Ishikawa (cell line): ENCODE data around the gene EVA1B.

Experiments
- CEBPB ChIP-seq: IDR thresholded peaks from 2 replicates; pipeline ENCODE4 v1.6.1; 2012
- CREB1 ChIP-seq: IDR thresholded peaks from 2 replicates; pipeline ENCODE4 v1.6.1; 2012; ENCODE audit warnings: low read depth
- EGR1 ChIP-seq: IDR thresholded peaks from 2 replicates; pipeline ENCODE4 v1.6.1; 2012
- EP300 ChIP-seq: IDR thresholded peaks from 2 replicates; pipeline ENCODE4 v1.6.1; 2012; ENCODE audit warnings: borderline replicate concordance
- FOXM1 ChIP-seq: IDR thresholded peaks from 2 replicates; pipeline ENCODE4 v1.6.1; 2012; ENCODE audit warnings: low read depth, borderline replicate concordance
- MAX ChIP-seq: IDR thresholded peaks from 2 replicates; pipeline ENCODE4 v1.6.1; 2012
- NFIC ChIP-seq: IDR thresholded peaks from 2 replicates; pipeline ENCODE4 v1.6.1; 2012
- RAD21 ChIP-seq: IDR thresholded peaks from 2 replicates; pipeline ENCODE4 v1.6.1; 2012; ENCODE audit warnings: low read depth
- TAF1 ChIP-seq: IDR thresholded peaks from 2 replicates; pipeline ENCODE4 v1.6.1; 2012; ENCODE audit warnings: low read depth, mild to moderate bottlenecking
- TCF12 ChIP-seq: IDR thresholded peaks from 2 replicates; pipeline ENCODE4 v1.6.1; 2012; ENCODE audit warnings: low read depth
- TEAD4 ChIP-seq: IDR thresholded peaks from 2 replicates; pipeline ENCODE4 v1.6.1; 2012
- YY1 ChIP-seq: IDR thresholded peaks from 2 replicates; pipeline ENCODE4 v1.6.1; 2012; ENCODE audit warnings: low read depth
- ZBTB7A ChIP-seq: IDR thresholded peaks from 2 replicates; pipeline ENCODE4 v1.6.1; 2012; ENCODE audit warnings: low read depth
- TF ChIP-seq, protein P1 (sequence below): IDR thresholded peaks from 2 replicates; pipeline ENCODE4 v1.6.1; 2012
- TF ChIP-seq, protein P2 (sequence below): IDR thresholded peaks from 2 replicates; pipeline ENCODE4 v1.6.1; 2012; ENCODE audit warnings: low read depth, mild to moderate bottlenecking

EVA1B gene

GRCh38 chr1:36321119-36321951 is 2.1 kb downstream of the EVA1B start:
- TF ChIP-seq TEAD4 (peak; percentile 72), TAF1 (no peak), FOXM1 (no peak), EP300 (0 out of 2 replicates have a peak, but pooled peaks have one; percentile 14), TCF12 (peak; percentile 81), EGR1 (peak; percentile 59; the same call in 1 of the 2 replicates), MAX (peak; percentile 90)

DNA sequence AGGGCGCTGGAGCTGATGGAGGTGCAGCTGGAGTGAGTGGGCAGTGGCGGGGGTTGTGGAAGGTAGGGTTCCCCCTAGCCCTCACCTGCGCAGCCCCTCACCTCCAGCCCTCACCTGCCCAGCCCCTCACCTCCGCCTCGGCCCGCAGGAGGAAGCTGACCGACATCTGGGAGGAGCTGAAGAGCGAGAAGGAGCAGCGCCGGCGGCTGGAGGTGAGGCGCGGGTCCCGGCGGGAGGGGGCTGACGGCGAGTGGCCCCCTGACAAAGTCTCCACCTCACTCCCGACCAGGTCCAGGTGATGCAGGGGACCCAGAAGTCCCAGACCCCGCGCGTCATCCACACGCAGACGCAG is 2.7 kb downstream of the EVA1B start:
- TF ChIP-seq MAX (no peak), YY1 (no peak), EP300 (no peak), EGR1 (no peak), TAF1 (no peak), TCF12 (no peak), CEBPB (no peak), CREB1 (no peak), ZBTB7A (no peak), RAD21 (no peak), NFIC (no peak), TEAD4 (no peak), FOXM1 (no peak)
- TF ChIP-seq, protein P1, sequence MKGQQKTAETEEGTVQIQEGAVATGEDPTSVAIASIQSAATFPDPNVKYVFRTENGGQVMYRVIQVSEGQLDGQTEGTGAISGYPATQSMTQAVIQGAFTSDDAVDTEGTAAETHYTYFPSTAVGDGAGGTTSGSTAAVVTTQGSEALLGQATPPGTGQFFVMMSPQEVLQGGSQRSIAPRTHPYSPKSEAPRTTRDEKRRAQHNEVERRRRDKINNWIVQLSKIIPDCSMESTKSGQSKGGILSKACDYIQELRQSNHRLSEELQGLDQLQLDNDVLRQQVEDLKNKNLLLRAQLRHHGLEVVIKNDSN: no peak
- TF ChIP-seq, protein P2, sequence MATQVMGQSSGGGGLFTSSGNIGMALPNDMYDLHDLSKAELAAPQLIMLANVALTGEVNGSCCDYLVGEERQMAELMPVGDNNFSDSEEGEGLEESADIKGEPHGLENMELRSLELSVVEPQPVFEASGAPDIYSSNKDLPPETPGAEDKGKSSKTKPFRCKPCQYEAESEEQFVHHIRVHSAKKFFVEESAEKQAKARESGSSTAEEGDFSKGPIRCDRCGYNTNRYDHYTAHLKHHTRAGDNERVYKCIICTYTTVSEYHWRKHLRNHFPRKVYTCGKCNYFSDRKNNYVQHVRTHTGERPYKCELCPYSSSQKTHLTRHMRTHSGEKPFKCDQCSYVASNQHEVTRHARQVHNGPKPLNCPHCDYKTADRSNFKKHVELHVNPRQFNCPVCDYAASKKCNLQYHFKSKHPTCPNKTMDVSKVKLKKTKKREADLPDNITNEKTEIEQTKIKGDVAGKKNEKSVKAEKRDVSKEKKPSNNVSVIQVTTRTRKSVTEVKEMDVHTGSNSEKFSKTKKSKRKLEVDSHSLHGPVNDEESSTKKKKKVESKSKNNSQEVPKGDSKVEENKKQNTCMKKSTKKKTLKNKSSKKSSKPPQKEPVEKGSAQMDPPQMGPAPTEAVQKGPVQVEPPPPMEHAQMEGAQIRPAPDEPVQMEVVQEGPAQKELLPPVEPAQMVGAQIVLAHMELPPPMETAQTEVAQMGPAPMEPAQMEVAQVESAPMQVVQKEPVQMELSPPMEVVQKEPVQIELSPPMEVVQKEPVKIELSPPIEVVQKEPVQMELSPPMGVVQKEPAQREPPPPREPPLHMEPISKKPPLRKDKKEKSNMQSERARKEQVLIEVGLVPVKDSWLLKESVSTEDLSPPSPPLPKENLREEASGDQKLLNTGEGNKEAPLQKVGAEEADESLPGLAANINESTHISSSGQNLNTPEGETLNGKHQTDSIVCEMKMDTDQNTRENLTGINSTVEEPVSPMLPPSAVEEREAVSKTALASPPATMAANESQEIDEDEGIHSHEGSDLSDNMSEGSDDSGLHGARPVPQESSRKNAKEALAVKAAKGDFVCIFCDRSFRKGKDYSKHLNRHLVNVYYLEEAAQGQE: no peak

DNA sequence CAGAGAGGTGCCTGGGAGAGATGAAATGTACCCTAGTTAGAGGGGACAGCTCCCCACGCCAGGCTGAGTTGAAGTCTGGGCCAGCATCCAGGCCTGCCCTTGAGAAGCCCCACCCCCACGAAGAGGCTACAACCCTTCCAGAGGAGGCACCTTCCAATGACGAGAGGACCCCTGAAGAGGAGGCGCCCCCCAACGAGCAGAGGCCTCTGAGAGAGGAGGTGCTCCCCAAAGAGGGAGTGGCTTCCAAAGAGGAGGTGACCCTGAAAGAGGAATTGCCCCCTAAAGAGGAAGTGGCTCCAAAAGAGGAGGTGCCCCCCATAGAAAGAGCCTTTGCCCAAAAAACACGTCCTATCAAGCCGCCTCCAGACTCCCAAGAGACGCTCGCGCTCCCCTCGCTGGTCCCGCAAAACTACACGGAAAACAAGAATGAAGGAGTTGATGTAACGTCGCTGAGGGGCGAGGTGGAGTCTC is 3.1 kb downstream of the EVA1B start:
- TF ChIP-seq TCF12 (no peak), NFIC (no peak), MAX (no peak), TAF1 (no peak), EGR1 (no peak), RAD21 (no peak), CEBPB (no peak), CREB1 (no peak), EP300 (no peak), TEAD4 (no peak), ZBTB7A (no peak), YY1 (no peak), FOXM1 (no peak)
- TF ChIP-seq, protein P2: no peak
- TF ChIP-seq, protein P1: no peak

- TF ChIP-seq EP300 (no peak), TAF1 (no peak), YY1 (no peak), EGR1 (no peak), CREB1 (no peak), NFIC (no peak), TCF12 (no peak), TEAD4 (no peak), MAX (no peak), ZBTB7A (no peak), CEBPB (no peak), RAD21 (no peak), FOXM1 (no peak)
- TF ChIP-seq, protein P1: no peak
- TF ChIP-seq, protein P2: no peak
These were observed 14.0 kb downstream of the EVA1B start for GRCh38 chr1:36309397-36309796.
